Mesenchymal stem cell (in vitro differentiated cells and primary cell): ENCODE measurements around the gene KLHL3.

Experiments used
- DNase-seq: peaks from one replicate; pipeline ENCODE4 v3.0.0-alpha.2; 2013
- H2AFZ ChIP-seq: one replicate; pipeline ENCODE4 v1.6.1; 2013; ENCODE audit warnings: low read depth, mild to moderate bottlenecking, control low read depth, inconsistent platforms, low read length, moderate library complexity
- H2AK5ac ChIP-seq: 2 replicates; pipeline ENCODE4 v1.6.1; 2013; ENCODE audit warnings: low read length, moderate library complexity, mild to moderate bottlenecking, inconsistent platforms; ENCODE audit not compliant: severe bottlenecking
- H2BK120ac ChIP-seq: one replicate; pipeline ENCODE4 v1.6.1; 2013; ENCODE audit warnings: low read depth, mild to moderate bottlenecking, inconsistent platforms, low read length, moderate library complexity
- H2BK12ac ChIP-seq, 2 experiments: one replicate each; pipeline ENCODE4 v1.6.1; 2013; ENCODE audit warnings: inconsistent platforms in 2 of 2, low read length in 2 of 2, mild to moderate bottlenecking in 2 of 2, moderate library complexity in 2 of 2, control low read depth in 1 of 2
- H2BK15ac ChIP-seq: one replicate; pipeline ENCODE4 v1.6.1; 2013; ENCODE audit warnings: mild to moderate bottlenecking, low read depth, inconsistent platforms; ENCODE audit not compliant: poor library complexity, severe bottlenecking
- H2BK5ac ChIP-seq: 2 replicates; pipeline ENCODE4 v1.6.1; 2013; ENCODE audit warnings: low read depth, mild to moderate bottlenecking, low read length, control low read depth, inconsistent platforms; ENCODE audit not compliant: poor library complexity, severe bottlenecking
- H3K14ac ChIP-seq, 2 experiments: one replicate each; pipeline ENCODE4 v1.6.1; 2013; ENCODE audit warnings: inconsistent platforms in 2 of 2, low read length in 2 of 2, control low read depth in 1 of 2, mild to moderate bottlenecking in 1 of 2, moderate library complexity in 1 of 2
- H3K18ac ChIP-seq, 2 experiments: one replicate each; pipeline ENCODE4 v1.6.1; 2013; ENCODE audit warnings: inconsistent platforms in 2 of 2, low read length in 2 of 2, control low read depth in 1 of 2, low read depth in 1 of 2, mild to moderate bottlenecking in 1 of 2
- H3K23ac ChIP-seq, 2 experiments: one replicate each; pipeline ENCODE4 v1.6.1; 2013; ENCODE audit warnings: inconsistent platforms in 2 of 2, low read length in 2 of 2, mild to moderate bottlenecking in 2 of 2, moderate library complexity in 2 of 2, control low read depth in 1 of 2
- H3K27ac ChIP-seq: 2 replicates; pipeline ENCODE4 v1.5.1; 2013; ENCODE audit warnings: mild to moderate bottlenecking, moderate library complexity, low read length, control low read depth, inconsistent platforms; ENCODE audit not compliant: poor library complexity, severe bottlenecking
- H3K27me3 ChIP-seq, 2 experiments: 2 replicates each; pipeline versions ENCODE4 v1.6.1 to v1.7.0; 2013; ENCODE audit warnings: low read length in 2 of 2, mild to moderate bottlenecking in 2 of 2, moderate library complexity in 2 of 2, control low read depth in 1 of 2, inconsistent platforms in 1 of 2; ENCODE audit not compliant: control insufficient read depth in 1 of 2, insufficient read depth in 1 of 2
- H3K36me3 ChIP-seq, 2 experiments: 2 replicates each; pipeline versions ENCODE4 v1.6.1 to v1.7.0; 2013; ENCODE audit warnings: low read length in 2 of 2, control low read depth in 1 of 2, inconsistent platforms in 1 of 2, low read depth in 1 of 2, mild to moderate bottlenecking in 1 of 2; ENCODE audit not compliant: insufficient read depth in 2 of 2, control insufficient read depth in 1 of 2
- H3K4ac ChIP-seq, 2 experiments: one replicate each; pipeline ENCODE4 v1.6.1; 2013; ENCODE audit warnings: inconsistent platforms in 2 of 2, low read length in 2 of 2, mild to moderate bottlenecking in 2 of 2, moderate library complexity in 2 of 2, control low read depth in 1 of 2, low read depth in 1 of 2
- H3K4me1 ChIP-seq: 2 replicates; pipeline ENCODE4 v1.6.1; 2013; ENCODE audit warnings: low read depth, low read length, control low read depth; ENCODE audit not compliant: control insufficient read depth, insufficient read depth
- H3K4me2 ChIP-seq: 2 replicates; pipeline ENCODE4 v1.6.1; 2013; ENCODE audit warnings: low read length, mild to moderate bottlenecking, inconsistent platforms; ENCODE audit not compliant: poor library complexity, severe bottlenecking
- H3K4me3 ChIP-seq, 2 experiments: 2 replicates each; pipeline versions ENCODE4 v1.5.1 to v1.7.0; 2013; ENCODE audit warnings: low read length in 2 of 2, mild to moderate bottlenecking in 2 of 2, control low read depth in 1 of 2, low read depth in 1 of 2; ENCODE audit not compliant: insufficient read depth in 1 of 2
- H3K79me1 ChIP-seq: replicated peaks from 2 replicates; pipeline ENCODE4 v1.6.1; 2013; ENCODE audit warnings: mild to moderate bottlenecking, control low read depth, low read length, inconsistent platforms; ENCODE audit not compliant: poor library complexity, severe bottlenecking
- H3K9ac ChIP-seq: 2 replicates; pipeline ENCODE4 v1.7.0; 2013; ENCODE audit warnings: mild to moderate bottlenecking, low read length, moderate library complexity
- H3K9me3 ChIP-seq: 2 replicates; pipeline ENCODE4 v1.7.0; 2013; ENCODE audit warnings: mild to moderate bottlenecking, low read length; ENCODE audit not compliant: control insufficient read depth
- H4K8ac ChIP-seq: one replicate; pipeline ENCODE4 v1.6.1; 2013; ENCODE audit warnings: inconsistent platforms, mild to moderate bottlenecking, low read length, moderate library complexity
- H4K91ac ChIP-seq: one replicate; pipeline ENCODE4 v1.6.1; 2013; ENCODE audit warnings: mild to moderate bottlenecking, low read length, inconsistent platforms
- WGBS: methylation state at CpG from one replicate; pipeline ENCODE4 v1.1.7; 2013; ENCODE audit warnings: mixed read lengths; 5-methylcytosine and 5-hydroxymethylcytosine counted together

Gene KLHL3

GRCh38 chr5:137716337-137716736 lies 19.6 kb downstream of the KLHL3 start:
- no peak overlapping the region for H4K91ac ChIP-seq
- H2BK12ac ChIP-seq, result no peak overlapping the region
- H2AFZ ChIP-seq, result no peak overlapping the region
- no peak overlapping the region for H3K14ac ChIP-seq
- H3K4me3 ChIP-seq, result no peak overlapping the region
- H3K36me3 ChIP-seq, result no peaks in the 10 kb centered on the region
- H2BK5ac ChIP-seq, result no peak overlapping the region
- H3K23ac ChIP-seq, result no peak overlapping the region
- no peak for DNase-seq
- no peaks in the 10 kb centered on the region for H3K79me1 ChIP-seq
- H3K4me2 ChIP-seq, result no peak overlapping the region
- peaks cover 6% of the 10 kb centered on the region for H3K9me3 ChIP-seq
- H3K18ac ChIP-seq, result no peak overlapping the region
- no peak overlapping the region for H2BK15ac ChIP-seq
- no peak overlapping the region for H3K4ac ChIP-seq
- H3K27ac ChIP-seq, result no peak overlapping the region
- no peaks in the 10 kb centered on the region for H3K4me1 ChIP-seq
- H2AK5ac ChIP-seq, result no peak overlapping the region
- 89% methylated on average over 2 of the region's 3 CpGs for WGBS
- H2BK120ac ChIP-seq, result no peak overlapping the region
- no peak overlapping the region for H3K9ac ChIP-seq
- H4K8ac ChIP-seq, result no peak overlapping the region
- no peaks in the 10 kb centered on the region for H3K27me3 ChIP-seq

- Histone ChIP-seq H3K9me3 (peaks cover 6% of the 10 kb centered on the region), H2BK15ac (no peak overlapping the region), H3K9ac (no peak overlapping the region), H2BK12ac (no peak overlapping the region), H3K4me3 (no peak overlapping the region), H3K27me3 (no peaks in the 10 kb centered on the region), H3K4me2 (no peak overlapping the region), H3K4ac (no peak overlapping the region), H2BK120ac (no peak overlapping the region), H3K36me3 (no peaks in the 10 kb centered on the region), H3K23ac (no peak overlapping the region), H3K18ac (no peak overlapping the region), H2BK5ac (no peak overlapping the region), H4K91ac (no peak overlapping the region), H3K4me1 (no peaks in the 10 kb centered on the region), H2AK5ac (no peak overlapping the region), H2AFZ (no peak overlapping the region), H3K27ac (no peak overlapping the region), H4K8ac (no peak overlapping the region), H3K79me1 (no peaks in the 10 kb centered on the region), H3K14ac (no peak overlapping the region)
- DNase-seq, result no peak
- 84% methylated on average over 1 of the region's 1 CpG for WGBS
These were observed 20.4 kb downstream of the KLHL3 start for GRCh38 chr5:137715456-137715855.

- H3K23ac ChIP-seq, result no peak overlapping the region
- no peak overlapping the region for H2BK5ac ChIP-seq
- H3K9ac ChIP-seq, result no peak overlapping the region
- peaks cover 6% of the 10 kb centered on the region for H3K9me3 ChIP-seq
- no peak for DNase-seq
- no peak overlapping the region for H3K4me3 ChIP-seq
- H3K18ac ChIP-seq, result no peak overlapping the region
- H4K91ac ChIP-seq, result no peak overlapping the region
- H2AK5ac ChIP-seq, result no peak overlapping the region
- H2BK15ac ChIP-seq, result no peak overlapping the region
- H3K36me3 ChIP-seq, result no peaks in the 10 kb centered on the region
- H3K4me1 ChIP-seq, result no peaks in the 10 kb centered on the region
- no peak overlapping the region for H3K4ac ChIP-seq
- H3K4me2 ChIP-seq, result no peak overlapping the region
- no peak overlapping the region for H3K14ac ChIP-seq
- H2AFZ ChIP-seq, result no peak overlapping the region
- no peak overlapping the region for H3K27ac ChIP-seq
- H2BK120ac ChIP-seq, result no peak overlapping the region
- no peaks in the 10 kb centered on the region for H3K27me3 ChIP-seq
- H3K79me1 ChIP-seq, result no peaks in the 10 kb centered on the region
- H4K8ac ChIP-seq, result no peak overlapping the region
- H2BK12ac ChIP-seq, result no peak overlapping the region
These were observed 20.9 kb downstream of the KLHL3 start for GRCh38 chr5:137714946-137715345.

GRCh38 chr5:137714494-137714893 lies 21.4 kb downstream of the KLHL3 start:
- peaks cover 6% of the 10 kb centered on the region for H3K9me3 ChIP-seq
- H3K23ac ChIP-seq, result no peak overlapping the region
- H2BK12ac ChIP-seq, result no peak overlapping the region
- H3K79me1 ChIP-seq, result no peaks in the 10 kb centered on the region
- H2BK15ac ChIP-seq, result no peak overlapping the region
- no peaks in the 10 kb centered on the region for H3K4me1 ChIP-seq
- no peak for DNase-seq
- H3K36me3 ChIP-seq, result peaks cover 0 to 1% of the 10 kb centered on the region in 2 experiments
- no peak overlapping the region for H3K4ac ChIP-seq
- H3K18ac ChIP-seq, result no peak overlapping the region
- H2AFZ ChIP-seq, result no peak overlapping the region
- H2BK120ac ChIP-seq, result no peak overlapping the region
- H3K14ac ChIP-seq, result no peak overlapping the region
- no peak overlapping the region for H3K9ac ChIP-seq
- no peak overlapping the region for H3K4me3 ChIP-seq
- H4K8ac ChIP-seq, result no peak overlapping the region
- H2AK5ac ChIP-seq, result no peak overlapping the region
- H3K27me3 ChIP-seq, result no peaks in the 10 kb centered on the region
- no peak overlapping the region for H3K4me2 ChIP-seq
- H2BK5ac ChIP-seq, result no peak overlapping the region
- H4K91ac ChIP-seq, result no peak overlapping the region
- no peak overlapping the region for H3K27ac ChIP-seq
- WGBS, result 100% methylated on average over 1 of the region's 2 CpGs
